ENCODE measurements around the gene KCNQ5.

KCNQ5 gene

GRCh38 chr6:73002588-73002987 lies 380.7 kb downstream of the KCNQ5 start:
- DNase-seq (ENCODE audit: low spot score), result no peak

DNA sequence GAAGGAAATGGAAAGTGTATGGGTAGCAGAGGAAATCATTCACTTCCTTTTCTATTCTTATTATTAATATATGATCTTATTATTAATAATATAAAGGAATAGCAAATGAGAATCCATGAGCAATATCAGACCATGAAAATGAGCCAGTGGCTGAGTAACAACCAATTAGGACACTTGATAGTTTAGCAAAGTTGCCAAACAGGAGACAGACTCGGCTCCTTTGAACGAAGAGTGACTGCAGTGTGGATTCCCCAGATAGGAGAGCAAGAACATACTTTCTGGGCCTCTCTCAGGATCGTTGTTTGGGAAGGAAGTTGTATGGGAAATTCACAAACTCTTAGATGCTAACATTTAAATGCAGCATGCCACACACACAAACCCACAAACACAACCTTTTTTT lies 381.4 kb downstream of the KCNQ5 start:
- DNase-seq (ENCODE audit: low spot score), result no peak

DNA sequence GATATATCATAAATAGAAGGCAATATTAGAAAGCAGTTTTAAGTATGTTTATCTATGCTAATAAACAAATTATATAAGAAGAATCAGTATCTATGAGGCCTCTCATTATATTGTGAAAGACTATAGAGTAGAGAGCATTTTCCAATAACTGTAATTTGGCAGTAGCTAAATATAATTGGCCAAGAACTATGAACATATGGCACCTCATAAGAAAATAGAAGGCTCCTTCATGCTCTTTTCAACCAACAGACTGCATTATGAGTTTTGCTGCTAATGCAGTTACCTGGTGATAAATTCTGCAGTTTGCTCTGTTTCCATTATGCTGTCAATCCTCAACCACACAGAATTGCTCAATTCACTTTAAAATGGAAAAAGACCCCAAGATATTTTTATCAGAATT lies 382.4 kb downstream of the KCNQ5 start:
- no peak for DNase-seq (ENCODE audit: low spot score)

DNA sequence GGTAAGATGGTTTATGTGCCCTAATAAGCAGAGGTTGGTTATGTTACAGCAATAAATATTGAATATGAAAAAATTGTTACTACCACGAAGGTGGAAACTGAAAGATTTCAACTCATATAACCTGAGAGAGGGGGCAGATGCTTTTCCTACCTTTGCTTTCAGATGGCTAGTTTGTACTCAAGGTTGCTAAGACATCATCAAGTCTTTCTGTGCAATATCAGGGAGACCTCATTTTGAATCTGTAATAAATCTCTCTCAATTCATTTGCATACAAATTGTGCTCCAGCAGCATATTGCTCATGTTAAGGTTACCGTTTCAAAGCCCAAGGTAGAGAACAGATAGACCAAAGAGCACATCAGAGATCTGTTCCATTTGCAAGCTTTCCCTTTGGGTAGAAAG lies 383.0 kb downstream of the KCNQ5 start:
- DNase-seq (ENCODE audit: low spot score), result no peak

DNA sequence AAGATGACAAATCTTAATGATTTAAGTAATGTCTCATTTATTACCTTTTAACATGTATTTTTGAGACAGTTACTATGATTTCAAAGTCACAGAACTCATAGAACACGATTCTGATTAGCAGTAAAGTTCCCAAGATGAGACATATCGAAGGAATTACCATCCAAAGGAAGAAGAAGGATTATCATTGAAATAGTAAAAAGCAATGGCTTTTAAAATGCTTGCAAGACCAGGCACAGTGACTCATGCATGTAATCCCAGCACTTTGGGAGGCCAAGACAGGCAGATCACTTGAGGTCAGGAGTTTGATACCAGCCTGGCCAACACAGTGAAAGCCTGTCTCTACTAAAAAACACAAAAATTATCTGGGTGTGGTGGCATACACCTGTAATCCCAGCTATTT lies 384.3 kb downstream of the KCNQ5 start:
- no peak for DNase-seq (ENCODE audit: low spot score)

- no peak for DNase-seq (ENCODE audit: low spot score)
Observed at GRCh38 chr6:73011945-73012344, 390.1 kb downstream of the KCNQ5 start.

DNA sequence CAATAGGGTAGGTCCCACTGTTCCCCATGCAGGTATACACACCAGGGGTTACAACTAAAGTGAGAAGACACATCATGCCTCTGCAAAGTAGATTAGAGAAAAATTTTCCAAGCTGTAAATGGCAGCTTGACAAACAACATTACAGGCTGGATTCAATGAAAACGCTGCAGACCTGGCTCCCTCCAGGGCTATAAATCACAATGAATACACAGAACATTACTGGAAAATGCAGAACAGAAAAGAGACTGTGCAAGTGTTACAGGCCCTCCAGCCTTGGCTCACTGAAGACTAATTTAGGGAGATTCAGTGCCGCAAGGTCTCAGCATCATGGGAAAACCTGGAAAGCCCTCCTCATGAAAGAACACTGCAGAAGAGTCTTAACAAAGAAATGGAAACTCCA lies 395.6 kb downstream of the KCNQ5 start:
- DNase-seq (ENCODE audit: low spot score), result no peak

GRCh38 chr6:73024598-73024997 lies 402.7 kb downstream of the KCNQ5 start:
- peak; percentile 8 for DNase-seq (ENCODE audit: low spot score)

GRCh38 chr6:73027691-73028090 lies 405.8 kb downstream of the KCNQ5 start:
- DNase-seq (ENCODE audit: low spot score), result no peak

DNA sequence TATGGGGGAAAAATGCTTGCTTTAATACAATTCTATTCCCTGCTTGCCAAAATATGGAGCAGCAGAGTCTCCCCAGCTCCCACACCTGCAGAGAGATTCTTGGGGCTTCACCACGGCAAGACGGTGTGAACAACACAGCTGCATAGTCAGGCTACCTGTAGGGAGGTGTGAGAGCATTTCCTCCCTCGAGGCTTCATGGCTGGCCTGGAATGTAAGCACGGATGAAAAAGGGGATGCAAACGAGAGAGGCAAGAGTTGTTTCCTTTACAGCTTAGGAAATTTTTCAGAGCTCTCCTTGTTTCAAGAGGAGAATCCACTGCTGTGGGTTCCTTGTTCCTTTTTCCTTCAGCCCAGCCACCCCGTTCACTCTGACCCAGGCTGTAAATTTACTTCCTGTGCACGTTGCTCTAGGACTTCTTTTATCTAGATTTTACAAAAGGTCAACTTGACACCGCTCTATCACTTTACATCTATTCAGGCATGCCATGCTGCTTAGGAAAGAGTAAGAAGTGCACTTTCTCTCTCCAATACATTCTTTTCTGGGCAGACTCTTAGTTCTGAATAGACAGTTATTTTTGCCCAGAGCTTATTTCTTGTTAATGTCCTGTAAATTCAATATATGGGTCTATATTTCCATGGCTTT lies 406.4 kb downstream of the KCNQ5 start:
- no peak for DNase-seq (ENCODE audit: low spot score)

- DNase-seq (ENCODE audit: low spot score), result no peak
Observed at GRCh38 chr6:73028893-73029450, 407.1 kb downstream of the KCNQ5 start.

- DNase-seq (ENCODE audit: low spot score), result no peak
Observed at GRCh38 chr6:73030257-73030656, 408.4 kb downstream of the KCNQ5 start.

- DNase-seq (ENCODE audit: low spot score), result no peak
Observed at GRCh38 chr6:73030791-73031782, 409.2 kb downstream of the KCNQ5 start.

DNA sequence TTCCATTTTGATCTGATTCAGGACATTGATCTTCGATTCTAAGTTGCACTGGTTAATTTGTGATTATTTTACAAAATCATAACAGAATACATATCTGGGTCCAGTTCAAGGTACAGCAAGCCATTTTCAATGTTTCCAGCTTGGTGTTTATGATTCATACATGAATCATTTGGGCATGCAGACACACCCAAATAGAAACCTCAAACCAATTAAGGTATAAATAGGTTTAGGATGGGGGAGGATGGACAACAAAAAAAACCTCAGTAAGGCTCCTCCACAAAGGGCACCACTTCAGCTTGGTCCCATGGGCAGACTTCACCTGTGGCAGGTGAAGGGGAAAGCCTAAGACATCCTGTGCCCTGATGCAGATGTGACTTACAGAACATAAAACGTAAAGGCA lies 410.7 kb downstream of the KCNQ5 start:
- DNase-seq (ENCODE audit: low spot score), result peak; percentile 59

- no peak for DNase-seq (ENCODE audit: low spot score)
Observed at GRCh38 chr6:73036689-73037088, 414.8 kb downstream of the KCNQ5 start.

DNA sequence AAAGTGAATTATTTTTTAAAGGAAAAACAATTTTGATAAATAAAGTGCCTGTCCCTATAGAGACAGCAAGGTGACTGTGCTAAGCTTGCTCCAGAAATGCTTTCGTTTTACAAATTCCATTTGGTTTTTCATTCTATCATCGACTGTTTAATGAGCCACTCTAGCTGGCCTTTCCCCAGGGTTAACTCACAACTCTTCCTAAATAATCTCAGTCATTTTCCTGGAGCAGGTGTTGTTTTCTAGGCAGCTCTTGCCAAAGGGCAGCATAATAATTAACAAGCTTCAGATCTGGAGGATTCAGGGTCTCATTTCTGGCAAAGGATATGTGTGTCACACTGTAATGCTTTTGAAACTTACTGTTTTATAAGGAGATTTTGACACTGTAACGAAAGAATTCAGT lies 419.2 kb downstream of the KCNQ5 start:
- DNase-seq (ENCODE audit: low spot score), result peak; percentile 67

GRCh38 chr6:73042892-73043291 lies 421.0 kb downstream of the KCNQ5 start:
- no peak for DNase-seq (ENCODE audit: low spot score)

DNA sequence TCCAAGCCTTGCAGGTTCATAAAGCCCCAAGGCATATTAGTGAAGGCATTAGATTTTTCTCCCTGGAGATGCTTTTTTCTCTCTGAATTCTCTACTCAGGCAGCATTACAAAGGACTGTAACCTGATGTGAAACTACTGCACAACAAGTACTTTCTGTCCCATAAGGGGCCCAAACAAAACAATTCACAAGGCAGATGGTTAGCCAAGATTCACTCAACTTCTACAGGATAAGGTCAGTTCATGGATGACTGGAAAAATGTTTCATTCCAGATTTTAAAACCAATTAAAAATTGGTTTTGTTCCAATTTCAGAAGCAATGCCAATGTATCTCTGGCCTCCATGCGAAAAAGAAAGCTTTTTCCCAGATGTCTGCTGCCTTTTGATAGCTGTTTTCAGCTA lies 421.6 kb downstream of the KCNQ5 start:
- no peak for DNase-seq (ENCODE audit: low spot score)

DNA sequence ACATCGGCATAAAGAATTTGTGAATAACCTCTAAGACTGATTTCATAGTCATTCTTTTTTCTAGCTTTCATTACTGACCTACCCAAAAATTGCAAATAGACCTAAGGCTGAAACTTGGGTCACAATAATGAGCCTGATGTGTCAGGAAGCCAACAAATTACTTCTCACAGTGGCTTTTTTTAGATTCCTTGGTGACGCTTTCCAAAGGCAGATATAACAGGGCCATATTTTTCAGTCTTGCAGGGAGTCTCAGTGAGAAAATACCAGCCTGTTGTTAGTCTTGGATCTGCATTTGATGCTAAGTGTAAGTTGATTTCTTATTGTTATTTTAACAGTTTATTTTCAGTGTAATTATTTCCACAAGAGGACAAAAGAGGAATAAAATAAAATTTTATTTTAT lies 423.7 kb downstream of the KCNQ5 start:
- no peak for DNase-seq (ENCODE audit: low spot score)

GRCh38 chr6:73047801-73048200 lies 425.9 kb downstream of the KCNQ5 start:
- DNase-seq (ENCODE audit: low spot score), result no peak

DNA sequence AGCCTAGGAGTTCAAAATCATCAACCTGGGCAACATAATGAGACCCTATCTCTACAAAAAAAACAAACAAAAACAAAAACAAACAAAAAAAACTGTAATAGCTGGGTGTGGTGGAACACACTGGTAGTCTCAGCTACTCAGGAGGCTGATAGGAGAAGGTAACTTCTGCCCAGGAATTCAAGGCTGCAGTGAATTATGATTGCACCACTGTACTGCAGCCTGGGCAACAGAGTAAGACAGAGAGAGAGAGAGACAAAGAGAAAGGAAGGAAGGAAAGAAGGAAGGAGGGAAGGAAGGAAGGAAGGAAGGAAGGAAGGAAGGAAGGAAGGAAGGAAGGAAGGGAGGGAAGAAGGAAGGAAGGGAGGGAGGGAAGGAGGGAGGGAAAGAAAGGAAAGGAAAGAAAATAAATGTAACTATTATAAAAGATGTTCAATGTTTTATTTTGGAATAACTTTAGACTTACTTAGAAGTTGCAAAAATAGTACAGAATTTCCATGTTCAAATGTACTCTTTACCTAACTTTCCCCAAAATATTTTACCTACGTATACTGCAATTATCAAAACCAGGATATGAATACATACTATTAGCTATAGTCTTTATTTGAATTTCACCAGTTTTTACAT lies 428.2 kb downstream of the KCNQ5 start:
- DNase-seq (ENCODE audit: low spot score), result no peak

GRCh38 chr6:73050706-73051105 lies 428.8 kb downstream of the KCNQ5 start:
- no peak for DNase-seq (ENCODE audit: low spot score)

DNA sequence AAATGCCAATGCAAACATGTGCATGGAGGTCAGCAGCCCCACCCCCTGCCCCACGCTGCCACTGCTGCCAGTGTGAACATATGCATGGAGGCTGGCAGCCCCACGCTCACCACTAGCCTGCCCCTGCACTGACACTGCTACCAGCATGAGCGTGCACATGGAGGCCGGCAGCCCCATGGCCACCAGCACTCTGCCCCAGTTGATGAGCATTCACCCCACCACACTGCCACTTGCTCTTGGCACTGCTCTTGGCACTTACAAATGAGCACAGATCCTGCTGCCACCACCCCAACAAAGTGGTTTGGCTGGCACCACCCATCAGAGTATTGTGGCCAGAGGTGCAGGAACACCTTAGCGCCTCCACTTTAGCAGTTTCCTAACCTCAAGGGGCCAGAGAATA lies 429.3 kb downstream of the KCNQ5 start:
- DNase-seq (ENCODE audit: low spot score), result no peak
